ENCODE measurements around the gene MKI67. TPM values are rescaled to one million over a fixed set of nuclear protein-coding genes. Genes with fewer than 3 reads are reported as not detected.
A peak's percentile ranks its signal among the peaks of the same experiment; 100 is the strongest.
"Not testable (repeated sequence)": the region's sequence is repeated elsewhere in the genome, so short reads cannot be mapped to it uniquely, and the experiment has no call there.

MKI67 gene, protein sequence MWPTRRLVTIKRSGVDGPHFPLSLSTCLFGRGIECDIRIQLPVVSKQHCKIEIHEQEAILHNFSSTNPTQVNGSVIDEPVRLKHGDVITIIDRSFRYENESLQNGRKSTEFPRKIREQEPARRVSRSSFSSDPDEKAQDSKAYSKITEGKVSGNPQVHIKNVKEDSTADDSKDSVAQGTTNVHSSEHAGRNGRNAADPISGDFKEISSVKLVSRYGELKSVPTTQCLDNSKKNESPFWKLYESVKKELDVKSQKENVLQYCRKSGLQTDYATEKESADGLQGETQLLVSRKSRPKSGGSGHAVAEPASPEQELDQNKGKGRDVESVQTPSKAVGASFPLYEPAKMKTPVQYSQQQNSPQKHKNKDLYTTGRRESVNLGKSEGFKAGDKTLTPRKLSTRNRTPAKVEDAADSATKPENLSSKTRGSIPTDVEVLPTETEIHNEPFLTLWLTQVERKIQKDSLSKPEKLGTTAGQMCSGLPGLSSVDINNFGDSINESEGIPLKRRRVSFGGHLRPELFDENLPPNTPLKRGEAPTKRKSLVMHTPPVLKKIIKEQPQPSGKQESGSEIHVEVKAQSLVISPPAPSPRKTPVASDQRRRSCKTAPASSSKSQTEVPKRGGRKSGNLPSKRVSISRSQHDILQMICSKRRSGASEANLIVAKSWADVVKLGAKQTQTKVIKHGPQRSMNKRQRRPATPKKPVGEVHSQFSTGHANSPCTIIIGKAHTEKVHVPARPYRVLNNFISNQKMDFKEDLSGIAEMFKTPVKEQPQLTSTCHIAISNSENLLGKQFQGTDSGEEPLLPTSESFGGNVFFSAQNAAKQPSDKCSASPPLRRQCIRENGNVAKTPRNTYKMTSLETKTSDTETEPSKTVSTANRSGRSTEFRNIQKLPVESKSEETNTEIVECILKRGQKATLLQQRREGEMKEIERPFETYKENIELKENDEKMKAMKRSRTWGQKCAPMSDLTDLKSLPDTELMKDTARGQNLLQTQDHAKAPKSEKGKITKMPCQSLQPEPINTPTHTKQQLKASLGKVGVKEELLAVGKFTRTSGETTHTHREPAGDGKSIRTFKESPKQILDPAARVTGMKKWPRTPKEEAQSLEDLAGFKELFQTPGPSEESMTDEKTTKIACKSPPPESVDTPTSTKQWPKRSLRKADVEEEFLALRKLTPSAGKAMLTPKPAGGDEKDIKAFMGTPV (N-terminal part only)
- polyA plus RNA-seq (ENCODE audit: insufficient read length in 4 of 4) = 10 to 100 TPM; 46.2 to 57.7 (median 53.9) TPM

DNA sequence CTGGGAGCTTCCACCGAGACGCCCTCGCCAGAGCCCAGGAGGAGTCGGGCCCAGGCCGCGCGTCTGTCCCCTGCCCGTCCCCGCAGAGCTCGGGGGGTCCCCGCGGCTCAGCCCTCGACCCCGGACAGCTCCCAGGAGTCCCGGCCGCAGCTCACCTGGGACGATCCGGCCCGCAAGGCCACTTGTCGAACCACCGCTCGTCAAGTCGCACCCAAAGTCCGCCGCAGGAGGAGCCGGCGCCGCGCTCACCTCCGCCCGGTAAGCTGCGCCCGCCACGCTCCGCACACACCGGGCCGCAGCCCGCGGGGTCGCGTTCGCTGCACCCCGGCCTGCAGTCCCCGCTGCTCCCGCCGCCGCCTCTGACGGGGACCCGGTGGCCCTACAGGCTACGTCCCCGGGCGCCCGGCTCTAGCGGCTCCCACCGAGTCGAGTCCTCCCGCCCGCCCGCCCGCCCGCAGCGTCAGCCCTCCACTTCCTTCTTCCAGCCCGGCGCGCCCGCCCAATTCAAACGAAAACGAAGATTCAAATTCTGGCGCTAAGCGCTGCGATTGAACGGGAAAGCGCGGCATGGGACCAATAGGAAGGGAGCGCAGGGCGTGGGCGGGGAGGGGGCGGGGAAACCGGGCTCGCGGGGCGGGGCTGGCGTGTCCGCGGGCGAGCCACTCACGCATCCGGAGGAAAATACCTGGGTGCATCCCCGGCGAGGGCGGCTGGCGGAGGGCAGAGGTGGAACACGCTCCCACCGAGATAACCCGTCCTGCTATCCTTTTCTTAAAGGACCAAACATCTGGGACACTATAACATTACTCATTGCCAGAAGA, at the start of gene MKI67:
Gene MKI67 (minus strand): TSS at position 480 of the 821 bp plus-strand sequence. CDS start 756 bp downstream, outside the sequence.
- peak; percentile 53 to 86 (median 74) for DNase-seq (ENCODE audit: low read depth in 4 of 4, low spot score in 3 of 4)

DNA sequence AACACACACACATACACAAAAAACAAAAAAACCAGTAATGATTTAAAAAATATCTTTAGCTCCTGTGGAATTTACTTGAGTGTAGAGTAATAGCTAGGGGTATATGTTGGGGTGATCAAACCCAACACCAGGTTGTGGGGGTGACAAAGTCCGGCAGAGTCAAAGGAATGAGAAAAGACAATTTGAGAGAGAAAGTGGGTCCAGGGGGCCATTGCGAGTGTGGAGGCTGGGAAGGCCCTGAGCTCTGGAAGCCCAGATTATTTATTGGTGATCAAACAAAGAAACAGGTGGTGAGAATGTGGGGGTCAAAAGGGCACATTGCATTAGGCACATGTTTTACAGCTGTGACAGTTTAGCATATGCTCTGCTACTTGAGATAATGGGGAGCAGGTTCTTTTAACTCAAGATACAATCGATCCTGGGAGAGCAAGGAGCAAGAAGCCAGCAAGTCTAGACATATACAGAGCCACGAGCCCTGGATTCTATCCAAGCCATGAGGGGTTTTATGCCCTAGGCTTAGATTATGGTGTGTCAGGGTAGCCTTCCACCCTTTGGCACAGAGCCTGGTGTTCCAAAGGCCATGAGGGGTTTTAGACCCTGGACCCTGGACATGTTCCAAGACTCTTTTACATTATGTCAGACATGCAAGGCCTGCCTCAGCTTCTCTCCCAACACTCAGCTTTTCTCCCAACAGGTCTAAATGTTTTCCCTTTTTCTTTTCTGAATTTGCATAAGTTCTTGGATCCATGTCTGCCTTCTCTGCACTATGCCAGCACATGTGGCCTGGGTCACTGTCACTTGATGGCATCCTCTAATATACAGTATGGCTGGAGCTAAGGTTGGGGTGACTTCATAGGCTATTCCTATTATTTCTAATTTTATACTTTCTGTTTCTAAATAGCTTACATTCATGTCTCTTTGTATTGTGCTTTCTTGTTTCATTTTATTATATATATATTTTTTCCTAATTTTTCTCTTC, 48.6 kb upstream of the MKI67 start:
- no peak for DNase-seq (ENCODE audit: low read depth in 4 of 4, low spot score in 3 of 4)

DNA sequence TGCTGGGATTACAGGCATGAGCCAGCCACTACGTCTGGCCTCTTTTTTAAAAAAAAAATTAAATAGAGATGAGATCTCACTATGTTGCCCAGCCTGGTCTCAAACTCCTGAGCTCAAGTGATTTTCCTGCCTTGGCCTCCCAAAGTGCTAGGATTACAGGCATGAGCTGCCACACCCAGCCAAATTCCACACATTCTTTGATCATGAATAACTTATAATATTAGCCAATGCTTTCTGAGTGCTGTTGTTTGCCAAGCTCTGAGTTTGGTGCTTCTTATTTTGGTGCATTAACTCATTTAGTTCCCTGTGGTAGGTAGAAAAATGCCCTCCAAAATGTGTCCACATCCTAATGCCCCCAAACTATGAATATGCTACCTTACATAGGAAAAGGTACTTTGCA, 47.2 kb upstream of the MKI67 start:
- DNase-seq (ENCODE audit: low read depth in 4 of 4, low spot score in 3 of 4) = no peak

DNA sequence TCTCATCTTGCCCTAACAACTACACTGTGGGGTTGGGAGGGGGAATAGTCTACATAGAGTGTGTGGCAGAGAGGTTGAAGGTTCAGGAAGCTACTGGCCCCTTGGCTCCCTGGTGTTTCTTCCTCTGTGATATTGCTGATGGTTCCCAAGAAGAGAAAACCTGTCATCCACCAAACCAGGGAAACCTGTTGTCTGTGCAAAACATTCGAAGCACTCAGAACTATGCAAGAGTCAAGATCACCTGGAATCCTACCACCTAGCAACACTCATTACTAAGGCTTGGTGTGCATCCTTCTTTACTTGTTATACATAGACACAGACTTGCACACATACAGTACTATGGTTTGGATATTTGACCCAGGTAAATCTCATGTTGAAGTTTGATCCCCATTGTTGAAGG, 46.5 kb upstream of the MKI67 start:
- no peak for DNase-seq (ENCODE audit: low read depth in 4 of 4, low spot score in 3 of 4)

DNA sequence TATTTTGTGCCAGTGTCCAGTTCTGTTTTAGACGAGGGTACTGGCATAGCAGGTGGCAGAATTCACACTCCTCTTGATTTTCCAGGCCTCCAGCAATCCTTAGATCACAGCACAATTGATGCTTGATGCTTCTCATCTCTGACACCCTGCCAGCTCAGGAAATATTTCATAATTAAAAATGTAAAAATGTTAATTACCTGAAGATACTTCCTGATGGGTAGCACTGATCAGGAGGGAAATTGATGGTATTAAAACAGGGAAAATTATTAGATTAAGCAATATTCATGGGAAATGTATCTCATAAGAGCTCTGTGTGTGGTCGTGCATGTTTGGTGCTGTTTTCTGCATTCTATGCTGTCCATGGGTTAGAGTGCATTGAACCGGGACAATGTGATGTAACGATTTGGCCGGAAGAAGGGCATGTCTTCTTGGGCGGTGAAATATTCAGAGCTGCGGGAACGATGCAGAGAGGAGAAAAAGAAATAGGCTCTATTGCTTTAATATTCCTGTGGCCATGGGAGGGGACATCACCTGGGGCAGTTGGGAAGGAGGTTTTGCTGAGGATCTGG, 43.7 kb upstream of the MKI67 start:
- DNase-seq (ENCODE audit: low read depth in 4 of 4, low spot score in 3 of 4) = no peak

DNA sequence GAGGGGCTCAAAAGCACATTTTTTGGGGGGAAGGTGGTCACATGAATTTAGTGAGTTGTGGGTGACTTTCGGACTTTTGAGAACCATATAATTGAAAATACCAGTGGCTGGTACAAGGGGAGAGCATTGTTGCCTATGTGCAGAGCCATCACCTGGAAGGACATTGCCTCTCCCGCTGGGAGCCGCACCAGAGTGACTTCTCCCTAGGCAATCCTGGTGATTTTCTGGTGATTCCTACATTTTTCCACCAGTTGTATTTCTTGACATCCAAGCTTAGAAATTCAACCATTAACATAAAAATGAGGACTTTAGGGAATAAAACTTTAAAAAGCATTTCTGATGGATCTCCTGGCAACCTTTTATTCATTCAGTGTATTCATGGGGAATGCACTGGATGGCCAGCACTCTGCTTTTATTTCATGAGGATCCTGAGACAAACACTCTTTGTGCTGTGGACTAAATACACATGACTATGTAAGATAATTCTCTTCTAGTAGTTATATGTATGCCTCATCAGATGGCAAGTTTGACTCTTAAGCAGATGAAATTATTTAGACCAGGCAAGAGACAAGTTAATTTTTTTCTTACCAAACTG, 41.8 kb upstream of the MKI67 start:
- DNase-seq (ENCODE audit: low read depth in 4 of 4, low spot score in 3 of 4) = no peak

DNA sequence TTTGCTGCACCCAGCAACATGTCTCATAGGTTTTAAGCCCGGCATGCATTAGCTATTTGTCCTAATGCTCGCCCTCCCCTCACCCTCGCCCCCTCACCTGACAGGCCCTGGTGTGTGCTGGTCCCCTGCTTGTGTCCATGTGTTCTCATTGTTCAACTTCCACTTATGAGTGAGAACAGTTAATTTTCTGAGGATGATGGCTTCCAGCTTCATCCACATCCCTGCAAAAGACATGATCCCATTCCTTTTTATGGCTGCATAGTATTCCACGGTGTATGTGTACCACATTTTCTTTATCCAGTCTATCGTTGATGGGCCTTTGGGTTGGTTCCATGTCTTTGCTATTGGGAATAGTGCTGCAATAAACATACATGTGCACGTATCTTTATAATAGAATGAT, 40.9 kb upstream of the MKI67 start:
- DNase-seq (ENCODE audit: low read depth in 4 of 4, low spot score in 3 of 4) = not testable (repeated sequence)

DNA sequence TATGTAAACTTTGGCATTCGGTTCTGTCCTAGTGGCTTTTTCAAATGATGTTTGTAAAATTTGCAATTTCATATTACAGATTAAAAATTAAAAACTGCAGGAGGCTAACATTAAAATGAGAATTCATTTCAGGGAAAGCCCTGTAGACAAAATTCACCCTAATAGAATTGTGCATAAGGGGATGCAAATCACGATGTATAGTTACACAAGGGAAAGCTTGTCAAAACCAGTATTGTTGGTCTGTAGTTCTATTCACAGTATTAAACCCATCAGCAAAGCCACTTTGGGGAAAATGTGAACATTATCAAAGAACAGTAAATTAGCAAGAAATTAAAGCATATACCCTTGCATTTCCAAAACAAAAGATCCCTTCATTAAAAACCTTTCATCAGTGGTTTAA, 39.9 kb upstream of the MKI67 start:
- DNase-seq (ENCODE audit: low read depth in 4 of 4, low spot score in 3 of 4) = no peak

DNA sequence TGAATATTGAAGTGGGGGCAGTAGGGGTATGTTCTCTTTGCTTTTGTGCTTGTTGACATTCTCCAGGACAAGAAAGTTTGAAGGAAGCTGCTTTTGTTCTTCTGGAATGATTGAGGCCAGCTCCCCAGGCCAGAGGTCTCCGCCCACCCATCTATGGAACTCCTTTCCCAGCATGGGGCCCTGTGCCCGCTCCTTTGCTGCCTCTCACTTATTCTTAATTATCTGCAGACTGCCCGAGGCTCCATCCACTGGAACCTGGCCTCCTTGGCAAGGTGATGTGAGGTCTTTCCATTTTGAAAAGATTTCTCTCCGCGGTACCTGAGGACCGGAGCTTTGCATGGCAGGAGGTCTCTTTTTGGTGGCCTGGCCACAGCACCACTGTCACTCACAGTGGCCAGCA, 39.3 kb upstream of the MKI67 start:
- no peak for DNase-seq (ENCODE audit: low read depth in 4 of 4, low spot score in 3 of 4)

DNA sequence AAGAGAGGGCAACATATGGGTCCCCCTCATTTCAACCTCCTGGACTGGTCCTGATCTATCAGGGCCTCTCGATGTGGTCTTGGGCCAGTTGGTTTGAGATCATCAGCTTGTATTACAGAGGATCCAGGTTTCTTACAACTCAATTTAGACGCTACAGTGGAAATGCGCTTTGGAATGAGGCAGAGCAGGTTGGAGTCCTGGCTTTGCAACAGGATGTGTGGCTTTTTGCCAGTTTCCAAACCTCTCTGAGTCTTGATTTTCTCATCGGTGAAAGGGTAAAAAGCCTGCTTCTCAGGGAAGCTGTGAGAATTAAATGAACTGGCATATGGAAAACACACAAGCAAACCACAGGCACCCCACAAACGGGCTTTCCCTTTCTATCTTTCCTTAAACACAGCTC, 37.5 kb upstream of the MKI67 start:
- no peak for DNase-seq (ENCODE audit: low read depth in 4 of 4, low spot score in 3 of 4)

DNA sequence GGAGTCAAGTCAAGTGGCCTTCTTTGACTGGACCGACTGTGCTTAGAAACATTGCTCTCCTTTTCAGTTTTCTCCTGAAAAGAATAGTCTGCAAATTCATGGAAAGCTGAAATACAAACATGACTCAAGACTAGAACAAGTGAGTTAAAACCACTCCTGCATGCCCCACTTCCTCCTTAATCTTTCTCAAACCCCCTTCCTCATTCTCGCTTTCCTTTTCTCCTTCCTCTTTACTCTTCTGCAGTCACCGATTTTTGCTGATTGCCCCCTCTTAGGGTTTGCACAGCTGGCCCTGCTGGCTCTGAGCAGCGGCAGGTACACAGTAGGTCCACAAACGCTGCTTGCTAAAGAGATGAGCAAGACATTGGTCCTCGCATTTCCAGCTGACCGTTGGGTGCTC, 34.8 kb upstream of the MKI67 start:
- no peak for DNase-seq (ENCODE audit: low read depth in 4 of 4, low spot score in 3 of 4)

DNA sequence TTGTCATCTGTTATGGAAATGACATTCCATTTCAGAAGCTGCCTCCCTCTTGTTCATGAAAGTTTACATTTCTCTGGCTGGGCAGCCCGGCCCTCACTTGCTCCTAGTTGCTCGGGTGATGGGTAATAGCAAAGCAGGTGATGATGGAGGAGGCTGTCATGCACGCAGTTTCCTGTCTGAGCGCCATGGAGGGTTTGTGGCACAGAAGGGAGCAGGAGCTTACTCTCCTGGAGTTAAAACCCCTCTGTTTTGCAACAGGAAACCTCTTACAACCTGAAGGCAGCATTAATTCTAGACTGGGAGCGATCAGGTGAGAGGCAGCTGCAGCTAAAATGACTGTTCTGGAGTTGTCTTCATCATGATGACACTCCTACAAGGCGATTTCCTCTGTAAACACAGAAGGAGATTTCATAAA, 34.1 kb upstream of the MKI67 start:
- DNase-seq (ENCODE audit: low read depth in 4 of 4, low spot score in 3 of 4) = no peak

DNA sequence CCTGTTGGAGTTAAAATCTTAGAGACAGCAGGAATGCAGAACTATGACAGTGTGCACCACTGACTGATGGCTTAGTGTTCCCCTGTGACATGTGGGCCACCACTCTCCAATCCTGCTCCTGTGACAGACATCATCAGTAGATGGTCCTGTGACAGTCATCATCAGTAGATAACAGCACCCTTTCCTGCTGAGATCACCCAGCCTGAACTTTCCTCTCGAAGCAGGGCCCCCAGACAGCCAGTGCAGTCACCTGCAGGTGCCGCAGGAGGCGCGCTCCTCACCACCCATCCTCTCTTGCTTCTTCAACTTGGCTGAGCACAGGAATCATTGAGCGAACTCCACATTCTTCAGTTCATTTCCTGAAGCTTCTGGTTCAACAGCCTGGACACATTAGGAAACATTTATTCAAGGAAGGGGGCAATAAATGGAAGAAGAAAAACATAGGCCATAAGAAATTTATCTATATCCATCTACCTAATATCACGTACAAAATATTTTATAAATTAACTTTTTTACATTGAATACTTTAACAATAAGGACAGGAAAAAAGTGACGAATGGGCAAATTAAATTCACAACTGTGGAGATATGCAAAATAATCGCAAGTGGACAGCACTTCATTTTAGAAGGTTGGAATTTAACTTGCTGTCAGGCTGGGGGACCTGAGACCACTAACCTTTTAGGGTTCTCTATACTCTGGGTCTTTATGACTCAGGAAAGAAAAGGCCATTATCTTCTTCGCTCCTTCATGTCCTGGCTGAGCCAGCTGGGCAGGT, 32.0 kb upstream of the MKI67 start:
- no peak for DNase-seq (ENCODE audit: low read depth in 4 of 4, low spot score in 3 of 4)

DNA sequence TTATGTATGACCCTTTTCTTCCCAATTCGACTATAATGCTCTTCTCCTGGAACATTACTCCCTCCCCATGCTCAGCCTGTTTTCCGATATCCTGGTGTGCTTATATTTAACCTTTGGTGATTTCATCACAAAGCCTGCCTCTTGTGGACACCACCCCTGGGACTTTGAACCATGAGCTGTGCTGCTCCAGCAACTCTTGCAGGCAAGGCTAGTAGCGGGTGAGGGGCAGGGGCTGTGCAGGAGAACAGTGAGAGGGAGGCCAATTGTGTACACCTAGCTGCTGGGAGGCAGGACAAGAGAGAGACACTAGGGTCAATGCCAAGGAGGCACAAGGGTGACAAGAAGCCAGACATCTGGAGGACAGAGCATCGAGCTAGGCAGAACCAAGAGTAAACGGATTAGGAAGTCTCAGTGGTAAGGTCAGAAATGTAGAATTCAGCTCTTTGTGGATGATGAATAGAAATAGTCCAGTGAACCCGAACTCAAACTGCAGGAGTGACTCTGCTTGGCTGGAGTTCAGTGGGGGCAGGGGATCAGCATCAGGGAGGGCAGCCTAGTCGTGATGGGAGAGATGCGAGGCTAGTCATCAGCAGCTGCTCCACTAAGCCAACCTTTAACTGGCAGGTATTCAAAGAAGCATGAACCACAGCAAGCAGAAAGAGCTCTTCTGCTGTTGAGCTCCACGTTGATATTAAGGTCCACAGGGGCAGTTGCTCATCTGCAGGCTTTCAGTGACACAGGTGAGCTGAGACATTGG, 31.0 kb upstream of the MKI67 start:
- peak in 1 of 4 donors; percentile 10 for DNase-seq (ENCODE audit: low read depth in 4 of 4, low spot score in 3 of 4)

DNA sequence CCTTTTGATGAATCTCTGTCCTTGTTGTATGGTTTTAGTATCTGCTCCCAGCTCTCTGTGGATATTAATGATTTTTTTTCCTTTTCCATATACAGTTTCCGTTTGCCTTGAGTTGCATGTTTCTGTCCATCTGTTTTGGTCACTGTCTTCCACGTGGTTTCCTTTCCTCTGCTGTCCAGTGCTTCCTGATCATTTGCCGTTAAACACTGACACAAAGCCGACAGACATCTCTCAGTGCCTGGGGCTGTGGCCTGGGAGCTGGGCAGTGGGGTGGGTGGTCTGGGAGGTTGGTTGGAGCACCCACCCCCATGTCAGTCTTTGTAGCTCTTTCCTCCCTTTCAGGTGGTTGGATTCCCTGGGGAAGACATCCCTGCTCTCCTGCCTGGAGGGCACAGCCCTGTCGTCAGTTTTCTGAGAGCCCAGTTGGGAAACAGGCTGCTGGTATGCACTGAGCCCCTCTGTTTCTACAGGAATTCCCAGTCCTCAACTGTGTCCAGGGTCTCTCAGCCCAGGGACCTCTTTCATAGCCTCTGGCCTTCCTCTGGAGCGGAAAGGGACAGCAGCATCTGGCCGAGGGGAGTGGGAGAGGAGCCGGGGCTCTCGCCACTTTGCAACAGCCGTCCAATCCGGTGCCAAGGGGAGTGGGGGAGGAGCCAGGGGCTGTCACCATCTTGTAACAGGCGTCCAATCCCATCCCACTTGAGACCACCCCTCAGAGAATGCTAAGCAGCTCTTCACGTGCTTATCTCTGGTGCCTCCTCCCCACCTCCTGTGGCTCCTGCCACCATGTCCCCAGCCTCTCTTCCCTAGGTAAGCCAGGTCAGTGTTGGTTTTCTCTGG, 26.7 kb upstream of the MKI67 start:
- no peak for DNase-seq (ENCODE audit: low read depth in 4 of 4, low spot score in 3 of 4)

DNA sequence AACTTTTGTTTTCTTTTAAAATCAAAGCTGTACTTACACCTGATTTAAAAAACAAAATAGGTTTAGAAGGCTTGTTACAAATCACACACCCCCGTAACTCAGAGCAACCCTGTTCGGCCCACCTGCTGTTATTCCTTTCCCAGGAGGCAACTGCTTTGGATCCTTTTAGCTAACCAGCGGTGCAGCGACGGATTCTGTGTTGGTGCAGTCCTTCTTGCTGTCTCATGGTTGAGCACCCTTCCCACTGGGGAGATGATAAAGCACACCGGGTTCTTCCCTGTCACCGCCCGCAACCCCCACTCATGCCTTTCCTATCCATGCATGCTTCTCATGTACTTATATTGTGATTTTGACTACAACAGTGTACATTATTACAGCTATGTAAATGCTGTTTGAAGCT, 24.8 kb upstream of the MKI67 start:
- no peak for DNase-seq (ENCODE audit: low read depth in 4 of 4, low spot score in 3 of 4)

All from left renal pelvis (tissue), 4 donors.